Measurements from ENCODE around the gene PPP2R5E. TPM values are rescaled to one million over a fixed set of nuclear protein-coding genes. Genes with fewer than 3 reads are reported as not detected.
"Not testable (repeated sequence)": the region's sequence is repeated elsewhere in the genome, so short reads cannot be mapped to it uniquely, and the experiment has no call there.

PPP2R5E gene
- total RNA-seq, 2 donors from 2014 or later, result 34.4 to 44.5 TPM

DNA sequence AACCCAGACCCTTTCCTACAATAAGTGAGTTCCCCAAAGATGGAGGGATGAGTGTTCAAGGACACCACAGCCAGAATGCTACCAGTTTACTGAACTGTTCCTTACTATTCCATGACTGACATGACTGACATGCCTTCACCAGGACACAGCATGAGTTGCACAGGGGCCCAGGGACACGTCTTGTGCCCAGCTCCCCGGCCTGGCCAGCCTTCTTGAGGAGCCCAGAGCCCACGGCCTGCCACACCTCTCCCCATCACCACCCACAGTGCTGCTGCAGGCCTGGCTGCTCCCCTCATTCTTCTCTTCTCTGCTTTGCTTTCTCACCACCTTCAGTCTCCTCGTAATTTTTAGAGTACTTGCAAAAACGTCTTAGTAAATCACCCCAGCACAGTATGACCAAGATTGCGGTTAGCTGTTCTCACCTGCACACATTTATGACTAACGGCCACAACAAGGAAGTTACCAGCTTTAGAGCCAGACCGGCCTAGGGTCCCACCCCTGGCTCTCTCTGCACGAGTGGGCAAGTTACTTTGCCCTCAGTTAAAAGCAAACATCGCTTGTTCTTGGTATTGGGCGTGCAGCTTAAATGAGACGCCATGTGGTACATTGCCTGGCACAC is 18.5 kb downstream of the PPP2R5E start:
- intact Hi-C loops (cut with DNase I), result no loop called here
- DNase-seq (ENCODE audit: low spot score), result no peak

DNA sequence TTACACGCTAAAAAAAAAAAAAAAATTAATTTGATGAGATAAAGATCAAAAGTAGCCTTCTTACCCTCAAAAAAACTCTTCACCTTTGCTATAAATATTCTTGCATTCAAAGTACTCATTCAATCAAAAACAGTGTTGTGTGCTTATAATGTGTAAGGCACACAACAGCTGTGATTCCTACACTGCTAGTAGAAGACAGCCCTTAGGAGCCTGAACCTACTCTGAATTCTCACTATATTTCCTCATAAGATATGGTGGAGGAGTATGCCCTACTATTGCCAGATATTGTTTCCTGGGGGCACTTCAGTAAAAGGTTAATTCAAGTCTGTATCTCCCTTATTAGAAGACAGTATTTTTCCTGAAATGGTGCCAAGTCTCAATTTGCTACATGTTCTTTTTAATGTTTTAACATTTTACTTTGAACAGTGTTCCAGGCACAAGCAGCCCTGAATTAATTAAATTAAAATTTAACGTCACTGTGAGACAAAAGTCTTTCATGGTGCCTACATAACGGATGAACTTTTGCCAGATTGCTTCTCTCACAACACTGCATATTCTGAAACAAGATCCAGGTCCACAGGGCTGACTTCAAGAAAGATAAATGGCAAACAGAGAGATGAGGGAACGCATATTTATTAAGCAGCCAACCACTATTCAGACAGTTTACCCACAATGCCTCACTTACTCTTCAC is 19.3 kb downstream of the PPP2R5E start:
- DNase-seq (ENCODE audit: low spot score), result no peak
- intact Hi-C loops (cut with DNase I), result no loop called here

DNA sequence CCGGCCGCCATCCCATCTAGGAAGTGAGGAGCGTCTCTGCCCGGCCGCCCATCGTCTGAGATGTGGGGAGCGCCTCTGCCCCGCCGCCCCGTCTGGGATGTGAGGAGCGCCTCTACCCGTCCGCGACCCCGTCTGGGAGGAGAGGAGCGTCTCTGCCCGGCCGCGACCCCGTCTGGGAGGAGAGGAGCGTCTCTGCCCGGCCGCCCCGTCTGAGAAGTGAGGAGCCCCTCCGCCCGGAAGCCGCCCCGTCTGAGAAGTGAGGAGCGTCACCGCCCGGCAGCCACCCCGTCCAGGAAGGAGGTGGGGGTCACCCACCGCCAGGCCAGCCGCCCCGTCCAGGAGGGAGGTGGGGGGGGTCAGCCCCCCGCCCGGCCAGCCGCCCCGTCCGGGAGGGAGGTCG is 20.7 kb downstream of the PPP2R5E start:
- DNase-seq (ENCODE audit: low spot score); intact Hi-C loops (cut with DNase I): not testable (repeated sequence)

DNA sequence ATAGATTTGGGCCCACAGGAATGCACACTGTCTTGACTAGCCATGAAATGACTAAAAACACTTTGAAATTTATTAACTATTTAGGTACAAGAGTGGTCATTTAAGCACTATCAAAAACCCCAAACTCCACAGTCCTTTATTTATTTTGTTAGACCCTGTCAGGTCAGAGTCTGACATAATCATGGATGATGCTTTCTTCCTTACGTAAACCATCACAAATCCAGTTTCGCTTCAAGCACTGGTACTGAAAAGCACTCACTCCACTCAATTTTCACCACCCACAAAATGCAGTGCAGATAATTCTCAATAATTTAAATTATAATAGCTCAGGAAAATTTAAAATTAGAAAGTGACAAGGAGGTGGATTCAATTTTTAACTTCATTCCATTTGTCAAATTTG is 25.8 kb downstream of the PPP2R5E start:
- DNase-seq (ENCODE audit: low spot score), result no peak
- intact Hi-C loops (cut with DNase I), result no loop called here

DNA sequence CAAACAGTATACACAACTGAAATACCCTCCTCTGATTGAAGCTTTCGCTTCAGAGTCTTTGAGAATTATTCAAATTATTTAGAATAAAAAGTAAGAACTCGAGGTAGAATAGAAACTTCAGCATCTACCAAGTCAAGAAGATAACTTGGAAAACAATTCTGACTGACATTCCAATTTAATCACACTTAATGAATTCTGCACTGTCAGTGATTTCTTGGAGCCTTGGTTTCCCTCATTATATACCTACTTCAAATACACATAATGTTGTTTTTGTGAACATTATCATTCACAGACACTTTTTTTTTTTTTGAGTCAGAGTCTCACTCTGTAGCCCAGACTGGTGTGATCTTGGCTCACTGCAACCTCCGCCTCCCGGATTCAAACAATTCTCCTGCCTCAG is 27.9 kb downstream of the PPP2R5E start:
- no peak for DNase-seq (ENCODE audit: low spot score)
- intact Hi-C loops (cut with DNase I), result no loop called here

DNA sequence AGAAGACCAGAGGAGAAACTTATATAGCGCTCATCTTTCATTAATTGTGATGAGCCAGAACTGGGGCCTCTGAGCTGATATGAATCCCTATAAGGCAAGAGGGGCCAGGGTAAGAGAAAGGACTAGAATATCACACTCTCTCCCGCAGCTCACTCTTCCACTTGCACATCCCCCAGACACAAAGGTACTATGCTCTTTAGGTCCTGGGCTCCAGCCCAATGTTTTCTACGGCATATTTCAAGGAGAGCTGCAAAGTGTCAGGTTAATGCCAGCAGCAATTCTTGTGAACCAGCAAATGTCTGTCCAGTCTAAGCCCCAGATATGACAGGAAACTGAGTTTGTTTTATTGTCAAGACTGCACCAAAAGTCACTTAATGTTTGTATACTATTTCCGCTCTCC is 29.4 kb downstream of the PPP2R5E start:
- intact Hi-C loops (cut with DNase I), result no loop called here
- no peak for DNase-seq (ENCODE audit: low spot score)

DNA sequence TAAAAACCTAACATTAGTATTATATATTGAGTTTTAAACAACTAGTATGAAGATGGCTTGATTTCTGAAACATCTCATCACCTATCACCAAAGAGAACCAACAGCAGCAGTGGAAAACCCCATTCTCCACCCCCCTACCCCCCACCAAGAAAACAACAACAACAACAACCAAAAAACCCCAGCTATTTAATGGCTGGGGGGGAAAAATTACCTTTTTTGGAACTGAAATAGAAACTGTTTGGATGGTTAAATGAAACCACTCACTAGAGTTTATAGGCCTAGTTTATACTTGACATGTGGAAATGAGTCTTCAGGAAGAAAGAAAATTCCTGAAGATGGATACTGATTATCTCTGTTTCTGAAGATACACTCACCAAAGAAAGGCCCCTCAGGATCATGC is 30.3 kb downstream of the PPP2R5E start:
- intact Hi-C loops (cut with DNase I), result no loop called here
- DNase-seq (ENCODE audit: low spot score), result no peak

DNA sequence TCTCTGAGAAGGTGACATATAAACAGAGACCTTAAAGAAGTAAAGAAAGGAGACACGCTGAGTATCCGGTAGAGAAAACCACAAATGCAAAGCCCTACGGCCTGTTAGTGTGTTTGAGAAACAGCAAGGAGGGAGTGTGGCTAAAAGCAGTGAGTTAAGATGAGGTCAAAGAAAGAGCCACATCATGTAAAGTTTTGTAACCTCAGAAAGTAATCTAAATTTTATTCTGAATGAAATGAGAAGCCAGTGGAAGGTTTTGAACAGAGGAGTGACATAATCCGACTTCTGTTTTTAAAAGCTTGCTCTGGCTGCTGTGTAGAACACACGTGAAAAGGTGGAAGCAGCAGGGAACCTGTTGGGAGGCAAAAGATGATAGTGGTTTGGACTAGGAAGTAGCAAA is 32.6 kb downstream of the PPP2R5E start:
- no peak for DNase-seq (ENCODE audit: low spot score)
- intact Hi-C loops (cut with DNase I), result no loop called here

DNA sequence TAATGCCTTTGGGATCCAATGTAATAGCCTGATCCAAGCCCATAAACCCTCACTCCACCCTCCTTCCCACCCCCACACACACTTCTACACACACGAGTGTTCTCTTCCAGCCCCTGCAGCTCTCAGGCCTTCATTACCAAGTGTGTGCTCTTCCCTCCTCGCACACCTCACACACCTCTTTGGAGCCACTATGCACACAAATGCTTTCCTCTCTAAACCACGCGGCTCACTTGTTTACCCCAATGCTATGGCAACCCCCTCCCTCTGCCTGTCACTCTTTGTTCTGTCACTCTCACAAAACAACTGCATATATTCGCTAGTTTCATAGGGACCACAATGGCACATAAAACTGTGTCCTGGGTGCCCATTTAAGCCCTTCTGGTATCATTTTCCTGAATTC is 35.1 kb downstream of the PPP2R5E start:
- intact Hi-C loops (cut with DNase I), result no loop called here
- no peak for DNase-seq (ENCODE audit: low spot score)

DNA sequence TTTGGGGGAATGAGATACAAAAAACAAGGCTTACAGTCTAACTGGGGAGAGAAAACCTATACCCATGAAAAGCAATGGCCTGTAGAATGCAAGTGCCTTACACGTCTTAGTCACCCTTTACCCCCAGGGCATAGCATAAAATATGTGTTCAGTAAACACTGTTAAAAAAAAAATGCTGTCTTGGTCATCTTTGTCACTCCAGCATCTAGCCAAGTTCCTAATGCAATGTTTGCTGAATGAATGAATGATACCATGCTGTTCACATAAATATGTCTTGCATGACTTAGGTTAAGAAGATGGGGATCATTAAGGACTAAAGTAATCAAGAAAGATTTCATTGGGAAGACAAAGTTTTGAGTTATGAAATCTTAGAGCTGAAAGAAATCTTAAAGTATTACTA is 38.5 kb downstream of the PPP2R5E start:
- intact Hi-C loops (cut with DNase I), result no loop called here
- no peak for DNase-seq (ENCODE audit: low spot score)

DNA sequence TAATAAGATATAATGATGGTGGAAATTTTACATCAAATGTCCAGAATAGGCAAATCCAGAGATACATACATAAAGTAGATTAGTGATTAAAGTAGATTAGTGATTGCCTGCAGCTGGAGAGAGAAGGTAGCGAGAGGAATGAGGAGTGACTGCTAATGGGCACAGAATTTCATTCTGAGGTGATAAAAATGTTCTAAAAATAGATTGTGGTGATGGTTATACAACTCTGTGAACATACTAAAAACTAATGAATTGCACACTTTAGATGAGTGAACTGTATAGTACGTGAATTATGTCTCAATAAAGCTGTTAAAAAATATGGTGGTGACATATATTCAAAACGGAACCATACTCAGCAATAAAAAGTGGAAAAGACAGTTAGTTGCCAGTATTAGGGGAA is 41.7 kb downstream of the PPP2R5E start:
- intact Hi-C loops (cut with DNase I), result no loop called here
- no peak for DNase-seq (ENCODE audit: low spot score)

DNA sequence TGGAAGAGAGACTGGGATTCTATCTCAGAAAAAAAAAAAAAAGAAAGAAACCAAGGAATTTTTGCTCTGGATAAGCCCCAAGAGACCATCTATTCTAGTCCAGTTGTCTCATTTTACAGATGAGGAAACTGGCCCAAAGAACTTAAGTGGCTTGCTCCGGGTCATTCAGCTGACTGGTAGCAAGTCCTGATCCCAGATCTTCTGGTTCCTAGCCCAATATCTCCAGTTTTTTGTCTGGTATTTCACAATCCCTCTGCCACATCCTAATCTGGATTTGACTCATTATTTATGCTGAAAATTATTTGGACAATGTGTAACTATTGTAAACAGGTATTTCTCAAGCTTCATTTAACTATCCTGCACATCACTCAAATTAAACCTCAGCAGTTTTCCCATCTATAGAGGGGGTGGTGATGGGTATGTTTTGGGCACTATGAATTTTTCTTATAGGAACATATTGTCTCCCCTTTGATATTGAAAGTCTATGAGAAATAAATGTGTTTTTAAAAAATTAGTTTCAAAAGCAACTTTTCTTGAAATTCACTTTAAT is 43.4 kb downstream of the PPP2R5E start:
- intact Hi-C loops (cut with DNase I), result no loop called here
- DNase-seq (ENCODE audit: low spot score), result no peak

DNA sequence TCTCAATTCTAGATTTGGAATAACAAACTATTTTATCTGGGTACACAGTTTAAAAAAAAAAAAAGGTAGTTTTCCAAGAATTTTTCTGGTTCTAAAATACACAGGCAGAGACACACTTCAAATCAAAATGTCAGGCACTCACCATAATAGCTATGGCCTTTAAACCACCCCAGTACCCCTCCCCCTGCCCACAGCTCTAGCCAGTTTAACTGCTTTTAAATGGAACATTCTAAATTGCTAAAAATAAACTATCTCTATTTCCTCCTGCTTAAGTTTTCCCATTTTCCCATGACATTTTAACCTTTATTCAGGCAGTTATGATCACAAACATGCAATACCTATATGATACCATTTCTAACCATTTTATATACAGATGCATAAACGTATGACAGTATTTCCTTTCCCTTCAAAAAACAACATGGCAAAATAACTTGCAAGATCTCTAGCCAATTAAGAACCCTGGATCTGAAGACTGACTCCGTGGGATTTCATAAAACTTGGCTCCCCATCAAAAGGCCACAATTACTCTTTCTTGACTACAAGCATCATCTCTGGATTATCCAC is 46.3 kb downstream of the PPP2R5E start:
- intact Hi-C loops (cut with DNase I), result no loop called here
- no peak for DNase-seq (ENCODE audit: low spot score)

DNA sequence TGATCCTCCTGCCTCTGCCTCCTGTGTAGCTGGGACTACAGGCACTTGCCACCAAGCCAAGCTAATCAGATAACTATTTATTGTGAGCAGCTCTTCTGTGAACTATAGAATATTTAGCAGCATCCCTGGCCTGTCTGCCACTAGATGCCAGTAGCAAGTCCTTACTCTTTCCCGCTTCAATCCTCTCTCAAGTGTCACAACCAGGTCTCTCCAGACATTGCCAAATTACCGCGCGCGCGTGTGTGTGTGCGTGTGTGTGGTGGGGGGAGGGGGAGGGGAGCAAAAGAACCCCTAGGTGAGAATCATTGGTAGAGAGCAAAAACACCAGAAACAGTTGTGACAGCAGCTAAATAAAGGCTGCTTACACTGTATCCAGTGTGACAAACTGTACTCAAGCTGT is 49.9 kb downstream of the PPP2R5E start:
- intact Hi-C loops (cut with DNase I), result no loop called here
- DNase-seq (ENCODE audit: low spot score), result no peak

DNA sequence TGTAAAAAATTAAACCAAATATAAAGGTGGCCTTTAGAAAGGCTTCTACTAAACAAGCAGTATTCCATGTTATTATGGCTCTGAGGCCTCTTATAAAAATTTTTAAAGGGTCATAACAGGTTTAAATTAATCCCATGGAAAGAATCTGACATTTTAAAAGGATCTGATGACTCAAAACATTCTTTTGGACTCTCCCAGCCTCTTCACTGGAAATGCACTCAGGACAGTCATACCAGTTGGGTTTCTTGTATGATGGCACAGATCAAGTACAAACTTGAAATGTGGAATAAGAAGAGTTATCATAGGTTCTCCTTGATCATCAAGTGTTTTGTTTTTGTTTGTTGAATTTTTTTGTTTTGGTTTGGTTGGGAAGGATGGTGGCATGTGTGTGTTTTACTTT is 50.8 kb downstream of the PPP2R5E start:
- intact Hi-C loops (cut with DNase I), result no loop called here

DNA sequence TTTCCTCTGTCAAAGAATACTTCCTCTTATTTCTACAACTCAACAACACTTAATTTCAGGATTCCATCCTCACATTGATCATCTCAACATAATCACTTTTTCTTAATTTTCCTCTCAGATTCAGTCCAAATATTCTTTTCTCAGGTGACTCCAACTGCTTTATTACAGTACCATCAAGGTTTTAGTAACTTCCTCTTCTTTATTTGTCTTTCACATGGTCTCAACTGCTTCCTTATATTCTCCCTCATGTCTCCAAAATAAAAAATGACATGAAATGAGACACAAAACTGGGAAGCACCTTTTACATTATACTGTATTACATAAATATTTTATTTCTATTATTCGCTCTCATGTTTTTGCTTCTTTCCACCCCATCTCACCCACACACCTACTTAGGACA is 55.5 kb downstream of the PPP2R5E start:
- DNase-seq (ENCODE audit: low spot score), result no peak
- intact Hi-C loops (cut with DNase I), result no loop called here

More for the DNA sequence above, 50.8 kb downstream of the PPP2R5E start:
- no peak for DNase-seq (ENCODE audit: low spot score)

DNA sequence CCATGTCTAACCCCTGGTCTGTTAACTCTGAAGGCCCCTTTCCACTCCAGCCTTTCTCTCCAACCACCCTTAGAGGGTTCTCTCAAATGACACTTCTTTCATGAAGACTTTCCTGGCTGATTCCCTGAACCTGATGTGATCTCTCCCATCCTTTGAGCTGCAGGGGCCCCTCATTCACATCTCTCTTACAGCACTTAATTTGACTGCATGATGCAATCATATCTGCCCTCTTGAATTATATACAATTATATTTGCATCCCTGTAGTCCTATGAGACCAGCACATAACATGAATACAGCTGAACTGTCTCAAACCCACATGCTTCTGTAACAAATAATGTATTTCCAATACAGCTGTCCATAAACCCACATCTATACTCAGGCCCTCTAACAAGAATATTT is 56.4 kb downstream of the PPP2R5E start:
- intact Hi-C loops (cut with DNase I), result no loop called here
- no peak for DNase-seq (ENCODE audit: low spot score)

DNA sequence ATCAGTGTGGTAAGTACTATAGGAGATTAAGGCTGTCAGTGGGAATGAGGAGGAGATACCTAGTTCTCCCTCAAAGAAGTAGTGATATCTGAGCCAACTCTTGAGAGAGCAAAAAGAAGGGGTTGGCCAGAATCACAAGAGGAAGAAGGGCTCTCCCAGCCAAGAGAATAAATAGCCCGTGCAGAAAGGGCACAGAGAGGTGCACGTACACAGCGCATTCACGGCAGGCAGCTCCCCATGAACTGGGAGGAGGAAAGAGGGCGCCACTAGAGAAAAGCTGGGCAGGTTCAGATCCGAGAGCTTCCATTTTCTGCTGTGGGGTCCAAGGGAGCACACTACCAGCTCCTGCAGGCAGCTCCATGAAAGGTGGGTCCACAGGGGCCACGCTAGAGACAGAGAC is 59.9 kb downstream of the PPP2R5E start:
- no peak for DNase-seq (ENCODE audit: low spot score)
- intact Hi-C loops (cut with DNase I), result no loop called here

DNA sequence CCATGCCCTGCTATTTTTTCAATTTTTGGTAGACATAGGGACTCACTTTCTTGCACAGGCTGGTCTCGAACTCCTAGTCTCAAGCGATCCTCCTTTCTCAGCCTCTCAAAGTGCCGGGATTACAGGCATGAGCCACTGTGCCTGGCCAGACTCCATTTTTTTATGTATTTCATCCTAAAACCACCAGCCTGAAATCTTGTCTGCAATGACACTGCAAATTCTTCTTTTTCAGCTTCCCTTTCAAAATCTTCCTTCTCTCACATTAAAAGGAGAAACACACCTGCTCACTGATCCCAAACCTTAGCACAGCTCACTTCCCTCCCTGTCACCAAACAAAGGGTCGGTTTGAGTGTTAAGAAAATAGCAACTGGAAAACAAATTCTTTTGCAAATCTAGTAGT is 62.6 kb downstream of the PPP2R5E start:
- no peak for DNase-seq (ENCODE audit: low spot score)
- intact Hi-C loops (cut with DNase I), result no loop called here

DNA sequence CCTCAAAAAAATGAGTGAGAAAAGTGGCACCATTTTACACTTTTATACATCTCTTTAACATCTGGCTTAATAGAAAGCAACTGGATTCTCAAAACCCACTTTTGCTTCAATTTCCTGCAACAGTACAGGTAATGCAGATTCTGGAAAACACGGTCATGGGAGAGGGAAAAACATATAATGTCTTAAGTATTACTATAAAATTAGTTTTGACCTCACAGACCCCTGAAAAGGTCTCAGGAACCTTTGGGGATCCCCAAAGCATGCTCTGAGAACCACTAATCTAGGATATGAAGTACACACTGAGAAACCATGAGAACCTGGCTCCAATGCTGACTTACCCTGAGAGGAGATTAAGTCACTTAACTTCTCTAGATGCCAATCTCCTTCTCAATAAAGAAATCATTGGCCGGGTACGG is 64.7 kb downstream of the PPP2R5E start:
- DNase-seq (ENCODE audit: low spot score), result no peak
- intact Hi-C loops (cut with DNase I), result no loop called here

DNA sequence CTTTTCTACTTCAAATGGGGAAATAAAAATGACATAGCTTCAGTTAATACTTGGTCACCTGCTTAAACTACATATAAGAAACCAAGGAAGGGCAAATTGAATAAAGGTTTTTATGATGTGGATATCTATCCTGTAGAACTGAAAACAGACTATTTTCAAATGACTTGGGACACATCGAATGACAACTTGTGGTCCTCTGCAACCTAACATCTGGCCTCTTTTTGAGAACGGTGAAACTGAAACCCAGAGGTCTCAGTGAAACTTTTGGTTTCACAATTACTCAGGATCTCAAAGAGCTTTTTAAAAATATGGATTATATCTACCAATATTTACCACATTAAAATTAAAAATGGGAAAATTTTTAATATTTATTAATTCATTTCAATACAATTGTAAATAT is 65.2 kb downstream of the PPP2R5E start:
- DNase-seq (ENCODE audit: low spot score), result no peak
- intact Hi-C loops (cut with DNase I), result no loop called here

Measured in posterior vena cava (tissue), 2 donors.